HCT116 (cell line): ENCODE results near the gene BRWD1. TPM values are rescaled to one million over a fixed set of nuclear protein-coding genes. Genes with fewer than 3 reads are reported as not detected.

Source experiments
- ATAC-seq: fragments of 200-7000 bp; cut with Tn5 transposase; 2 replicates; pipeline ENCODE4 v1.9.1; 2020; ENCODE audit warnings: mild to moderate bottlenecking, moderate library complexity
- BruUV-seq: library from RNA; stranded (reverse); fragments of 400-500 nt; replicated peaks from 2 replicates; lab custom pipeline; 2021; lab: Mats Ljungman, UMichigan
- CTCF ChIA-PET: fragments of 300-600 bp; sonication (Branson Sonifier 250); formaldehyde crosslinking; loops from one replicate; lab custom pipeline; 2021; ENCODE audit warnings: antibody characterized with exemption; lab: Charles Lee
- POLR2A ChIA-PET: fragments of 300-600, 350-600 bp; sonication (Branson Sonifier 250); formaldehyde crosslinking; loops from one replicate; lab custom pipeline; 2021; ENCODE audit warnings: antibody characterized with exemption; lab: Charles Lee
- RAD21 ChIA-PET, 2 experiments: fragments of 300-600 bp; sonication (Branson Sonifier 250); formaldehyde crosslinking; loops; one replicate each; lab custom pipeline; 2023; ENCODE audit warnings: low total read pairs in 2 of 2; ENCODE audit not compliant: uncharacterized antibody in 2 of 2, unreplicated experiment in 2 of 2, low non-redundant PET in 1 of 2; lab: Charles Lee
- DNase-seq: peaks from one replicate; pipeline ENCODE4 v3.0.0-alpha.2; 2010; ENCODE audit warnings: low read depth, low spot score
- H2AFZ ChIP-seq: fragments of 200-600 bp; shearing (Covaris generic), sonication (generic); 2 replicates; pipeline ENCODE4 v1.6.1; 2017; ENCODE audit warnings: low read depth, mixed run types, mixed read lengths, antibody characterized with exemption, low read length; ENCODE audit not compliant: poor library complexity, severe bottlenecking
- H3K27ac ChIP-seq: 2 replicates; pipeline ENCODE4 v1.5.1; 2012; ENCODE audit warnings: low read depth, low read length
- H3K27me3 ChIP-seq: fragments of 200-600 bp; sonication (generic); 2 replicates; pipeline ENCODE4 v1.6.1; 2016; ENCODE audit warnings: mixed run types, low read length, mixed read lengths; ENCODE audit not compliant: insufficient read depth
- H3K36me3 ChIP-seq, 2 experiments: fragments of 200-500 bp in 1 of 2; fragments of 200-600 bp in 1 of 2; sonication (Bioruptor generic) in 1 of 2; sonication (generic) in 1 of 2; 2 replicates each; pipeline versions ENCODE4 v1.5.1 to v1.6.1; 2014 to 2016; ENCODE audit warnings: low read length in 2 of 2, inconsistent platforms in 1 of 2, mixed read lengths in 1 of 2, mixed run types in 1 of 2; ENCODE audit not compliant: insufficient read depth in 2 of 2, control insufficient read depth in 1 of 2
- H3K4me1 ChIP-seq, 2 experiments: fragments of 200-600 bp in 1 of 2; sonication (generic) in 1 of 2; 2 replicates each; pipeline versions ENCODE4 v1.5.1 to v1.6.1; 2012 to 2017; ENCODE audit warnings: low read length in 2 of 2, inconsistent platforms in 1 of 2, mild to moderate bottlenecking in 1 of 2, mixed read lengths in 1 of 2, mixed run types in 1 of 2, moderate library complexity in 1 of 2; ENCODE audit not compliant: insufficient read depth in 2 of 2, control insufficient read depth in 1 of 2
- H3K4me2 ChIP-seq: fragments of 200-600 bp; sonication (generic); 2 replicates; pipeline ENCODE4 v1.6.1; 2017; ENCODE audit warnings: mixed run types, low read length, mixed read lengths
- H3K4me3 ChIP-seq, 2 experiments: fragments of 200-600 bp in 1 of 2; sonication (generic) in 1 of 2; replicated peaks in 1 of 2; 2 replicates each; pipeline ENCODE4 v1.5.1; 2011 to 2016; ENCODE audit warnings: low read length in 2 of 2, control low read depth in 1 of 2, low read depth in 1 of 2, mild to moderate bottlenecking in 1 of 2, mixed read lengths in 1 of 2, mixed run types in 1 of 2
- H3K79me2 ChIP-seq: fragments of 200-600 bp; sonication (generic); 2 replicates; pipeline ENCODE4 v1.6.1; 2017; ENCODE audit warnings: mild to moderate bottlenecking, mixed run types, low read length, moderate library complexity, mixed read lengths; ENCODE audit not compliant: insufficient read depth
- H3K9ac ChIP-seq: fragments of 200-600 bp; sonication (generic); 2 replicates; pipeline ENCODE4 v1.6.1; 2016; ENCODE audit warnings: low read length, mixed read lengths
- H3K9me2 ChIP-seq: fragments of 200-600 bp; sonication (generic), shearing (Covaris generic); 2 replicates; pipeline ENCODE4 v1.6.1; 2017; ENCODE audit warnings: mixed run types, mild to moderate bottlenecking, moderate library complexity; ENCODE audit not compliant: insufficient read depth
- H3K9me3 ChIP-seq, 2 experiments: fragments of 200-500 bp in 1 of 2; fragments of 200-600 bp in 1 of 2; sonication (Bioruptor generic) in 1 of 2; sonication (generic) in 1 of 2; 2 replicates each; pipeline ENCODE4 v1.6.1; 2014 to 2017; ENCODE audit warnings: low read length in 2 of 2, mixed read lengths in 2 of 2, inconsistent platforms in 1 of 2, low read depth in 1 of 2, mild to moderate bottlenecking in 1 of 2, mixed run types in 1 of 2, moderate library complexity in 1 of 2; ENCODE audit not compliant: control insufficient read depth in 1 of 2, insufficient read depth in 1 of 2
- H4K20me1 ChIP-seq: fragments of 200-600 bp; sonication (generic), shearing (Covaris generic); 2 replicates; pipeline ENCODE4 v1.6.1; 2017; ENCODE audit warnings: mixed run types, mild to moderate bottlenecking, moderate library complexity; ENCODE audit not compliant: insufficient read depth
- ATF3 ChIP-seq: IDR thresholded peaks from 2 replicates; pipeline ENCODE4 v1.6.1; 2012
- CEBPB ChIP-seq: IDR thresholded peaks from 2 replicates; pipeline ENCODE4 v1.6.1; 2012; ENCODE audit warnings: low read depth
- CTCF ChIP-seq, 3 experiments: fragments of 200-600 bp in 1 of 3; sonication (generic) in 1 of 3; IDR thresholded peaks in 2 of 3; conservative IDR thresholded peaks in 1 of 3; 2 replicates each; pipeline ENCODE4 v1.5.1; 2012 to 2017; ENCODE audit warnings: low read depth in 2 of 3, low read length in 2 of 3, antibody characterized with exemption in 1 of 3, borderline replicate concordance in 1 of 3, control low read depth in 1 of 3, mild to moderate bottlenecking in 1 of 3, mixed read lengths in 1 of 3, mixed run types in 1 of 3, moderate library complexity in 1 of 3; ENCODE audit not compliant: insufficient read depth in 1 of 3
- EGR1 ChIP-seq: IDR thresholded peaks from 2 replicates; pipeline ENCODE4 v1.6.1; 2012; ENCODE audit warnings: low read depth
- ELF1 ChIP-seq: IDR thresholded peaks from 2 replicates; pipeline ENCODE4 v1.6.1; 2012; ENCODE audit warnings: low read depth, borderline replicate concordance
- EZH2phosphoT487 ChIP-seq: fragments of 200-600 bp; IDR thresholded peaks from 2 replicates; pipeline ENCODE4 v1.6.1; 2018; ENCODE audit warnings: antibody characterized with exemption, borderline replicate concordance
- JUND ChIP-seq: IDR thresholded peaks from 2 replicates; pipeline ENCODE4 v1.6.1; 2012
- MAX ChIP-seq: IDR thresholded peaks from 2 replicates; pipeline ENCODE4 v1.6.1; 2012
- POLR2AphosphoS5 ChIP-seq: IDR thresholded peaks from 2 replicates; pipeline ENCODE4 v1.6.1; 2011; ENCODE audit warnings: mild to moderate bottlenecking, low read depth, low read length, moderate library complexity
- SIN3A ChIP-seq: IDR thresholded peaks from 2 replicates; pipeline ENCODE4 v1.6.1; 2012; ENCODE audit warnings: low read depth
- TCF7L2 ChIP-seq: IDR thresholded peaks from 2 replicates; pipeline ENCODE4 v1.7.0; 2011; ENCODE audit warnings: borderline replicate concordance, inconsistent platforms; ENCODE audit not compliant: insufficient read depth, insufficient read length; ENCODE audit errors: extremely low read depth
- YY1 ChIP-seq: IDR thresholded peaks from 2 replicates; pipeline ENCODE4 v1.6.1; 2011; ENCODE audit warnings: low read length, low read depth, moderate library complexity, mild to moderate bottlenecking; ENCODE audit not compliant: insufficient replicate concordance; ENCODE audit errors: extremely low read depth
- ZFX ChIP-seq: fragments of 450-650 bp; IDR thresholded peaks from 2 replicates; pipeline ENCODE4 v1.6.1; 2017
- intact Hi-C: fragments of 100-400 bp; cut with micrococcal nuclease; formaldehyde crosslinking; loops from 2 replicates; pipeline ENCODE4 v1.10.0; 2022
- total RNA-seq: library from RNA; stranded (reverse); gene quantifications from one replicate; pipeline ENCODE4 v1.2.1, GENCODE V29; 2021; ENCODE audit not compliant: unreplicated experiment
- TF ChIP-seq, protein P1 (sequence below): IDR thresholded peaks from 2 replicates; pipeline ENCODE4 v1.6.1; 2011; ENCODE audit warnings: mild to moderate bottlenecking, low read length, moderate library complexity; ENCODE audit not compliant: insufficient replicate concordance; ENCODE audit errors: extremely low read depth
- TF ChIP-seq, protein P2 (sequence below): IDR thresholded peaks from 2 replicates; pipeline ENCODE4 v1.6.1; 2012; ENCODE audit warnings: low read depth

Gene BRWD1
- total RNA-seq, 1 experiment from 2014 or later, result 33.1 TPM

DNA sequence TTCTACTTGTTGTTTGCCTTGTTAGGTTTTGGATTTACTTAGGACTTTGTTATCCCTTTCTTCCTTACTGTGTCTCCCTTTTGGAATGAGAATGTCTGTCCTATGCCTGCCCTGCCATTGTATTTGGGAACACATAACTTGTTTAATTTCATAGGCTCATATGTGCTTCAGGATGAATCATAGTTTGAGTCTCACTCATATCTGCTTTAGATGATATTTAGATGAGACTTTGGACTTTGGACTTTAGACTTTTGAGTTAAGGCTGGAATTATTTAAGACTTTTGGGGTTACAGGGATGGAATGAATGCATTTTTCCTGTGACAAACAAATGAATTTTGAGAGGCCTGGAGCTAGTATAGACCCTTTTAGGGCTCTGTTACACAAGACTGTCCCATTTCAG lies 163.6 kb downstream of the BRWD1 start:
- intact Hi-C loops, result no loop called here
- Histone ChIP-seq H3K4me1 (peaks cover 3 to 11% of the 10 kb centered on the region in 2 experiments; a peak in 2 of 4 replicates), H3K27ac (no peak overlapping the region), H4K20me1 (no peaks in the 10 kb centered on the region)
- BruUV-seq, result no TSS peak
- TF ChIP-seq CEBPB, result no peak
- no peak for TF ChIP-seq ELF1
- TF ChIP-seq POLR2AphosphoS5, result no peak
- TF ChIP-seq YY1, result no peak
- TF ChIP-seq, protein P1, sequence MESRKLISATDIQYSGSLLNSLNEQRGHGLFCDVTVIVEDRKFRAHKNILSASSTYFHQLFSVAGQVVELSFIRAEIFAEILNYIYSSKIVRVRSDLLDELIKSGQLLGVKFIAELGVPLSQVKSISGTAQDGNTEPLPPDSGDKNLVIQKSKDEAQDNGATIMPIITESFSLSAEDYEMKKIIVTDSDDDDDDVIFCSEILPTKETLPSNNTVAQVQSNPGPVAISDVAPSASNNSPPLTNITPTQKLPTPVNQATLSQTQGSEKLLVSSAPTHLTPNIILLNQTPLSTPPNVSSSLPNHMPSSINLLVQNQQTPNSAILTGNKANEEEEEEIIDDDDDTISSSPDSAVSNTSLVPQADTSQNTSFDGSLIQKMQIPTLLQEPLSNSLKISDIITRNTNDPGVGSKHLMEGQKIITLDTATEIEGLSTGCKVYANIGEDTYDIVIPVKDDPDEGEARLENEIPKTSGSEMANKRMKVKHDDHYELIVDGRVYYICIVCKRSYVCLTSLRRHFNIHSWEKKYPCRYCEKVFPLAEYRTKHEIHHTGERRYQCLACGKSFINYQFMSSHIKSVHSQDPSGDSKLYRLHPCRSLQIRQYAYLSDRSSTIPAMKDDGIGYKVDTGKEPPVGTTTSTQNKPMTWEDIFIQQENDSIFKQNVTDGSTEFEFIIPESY, result no peak
- no peak for TF ChIP-seq TCF7L2
- no peak for TF ChIP-seq JUND
- no peak for TF ChIP-seq EZH2phosphoT487
- TF ChIP-seq, protein P2, sequence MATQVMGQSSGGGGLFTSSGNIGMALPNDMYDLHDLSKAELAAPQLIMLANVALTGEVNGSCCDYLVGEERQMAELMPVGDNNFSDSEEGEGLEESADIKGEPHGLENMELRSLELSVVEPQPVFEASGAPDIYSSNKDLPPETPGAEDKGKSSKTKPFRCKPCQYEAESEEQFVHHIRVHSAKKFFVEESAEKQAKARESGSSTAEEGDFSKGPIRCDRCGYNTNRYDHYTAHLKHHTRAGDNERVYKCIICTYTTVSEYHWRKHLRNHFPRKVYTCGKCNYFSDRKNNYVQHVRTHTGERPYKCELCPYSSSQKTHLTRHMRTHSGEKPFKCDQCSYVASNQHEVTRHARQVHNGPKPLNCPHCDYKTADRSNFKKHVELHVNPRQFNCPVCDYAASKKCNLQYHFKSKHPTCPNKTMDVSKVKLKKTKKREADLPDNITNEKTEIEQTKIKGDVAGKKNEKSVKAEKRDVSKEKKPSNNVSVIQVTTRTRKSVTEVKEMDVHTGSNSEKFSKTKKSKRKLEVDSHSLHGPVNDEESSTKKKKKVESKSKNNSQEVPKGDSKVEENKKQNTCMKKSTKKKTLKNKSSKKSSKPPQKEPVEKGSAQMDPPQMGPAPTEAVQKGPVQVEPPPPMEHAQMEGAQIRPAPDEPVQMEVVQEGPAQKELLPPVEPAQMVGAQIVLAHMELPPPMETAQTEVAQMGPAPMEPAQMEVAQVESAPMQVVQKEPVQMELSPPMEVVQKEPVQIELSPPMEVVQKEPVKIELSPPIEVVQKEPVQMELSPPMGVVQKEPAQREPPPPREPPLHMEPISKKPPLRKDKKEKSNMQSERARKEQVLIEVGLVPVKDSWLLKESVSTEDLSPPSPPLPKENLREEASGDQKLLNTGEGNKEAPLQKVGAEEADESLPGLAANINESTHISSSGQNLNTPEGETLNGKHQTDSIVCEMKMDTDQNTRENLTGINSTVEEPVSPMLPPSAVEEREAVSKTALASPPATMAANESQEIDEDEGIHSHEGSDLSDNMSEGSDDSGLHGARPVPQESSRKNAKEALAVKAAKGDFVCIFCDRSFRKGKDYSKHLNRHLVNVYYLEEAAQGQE, result no peak
- TF ChIP-seq ZFX, result no peak
- TF ChIP-seq SIN3A, result no peak
- TF ChIP-seq EGR1, result no peak
- no peak for TF ChIP-seq CTCF (IDR thresholded peaks at IDR 0.05 in 2 of 3, conservative IDR thresholded peaks at IDR 0.05 in 1 of 3; ENCODE audit: borderline replicate concordance in 1 of 3, insufficient read depth in 1 of 3, low read depth in 2 of 3, low read length in 2 of 3)
- TF ChIP-seq MAX, result no peak
- no peak for TF ChIP-seq ATF3
- TF ChIP-seq, all 23 proteins: peak for 0
- no peaks in the 10 kb centered on the region for H3K79me2 ChIP-seq
- H3K27me3 ChIP-seq, result no peaks in the 10 kb centered on the region
- no peak overlapping the region for H3K9ac ChIP-seq
- CTCF ChIA-PET, result no interaction called here
- H3K9me2 ChIP-seq, result no peaks in the 10 kb centered on the region
- H3K4me3 ChIP-seq, result no peak overlapping the region
- DNase-seq, result no peak
- POLR2A ChIA-PET, result no interaction called here
- no peaks in the 10 kb centered on the region for H3K36me3 ChIP-seq
- RAD21 ChIA-PET, result no interaction called here
- peak overlapping the region; percentile 11; the same call in 1 of the 2 replicates for H3K4me2 ChIP-seq
- no peak for ATAC-seq
- H2AFZ ChIP-seq, result no peak overlapping the region
- no peaks in the 10 kb centered on the region for H3K9me3 ChIP-seq
